Measurements from ENCODE around the gene WDR3. TPM values are rescaled to one million over a fixed set of nuclear protein-coding genes. Genes with fewer than 3 reads are reported as not detected.

WDR3 gene
- polyA plus RNA-seq, 1 donor = 23.8 TPM

Other genes with a start within 250 kb of the WDR3 start
- 14.3 TPM for gene GDAP2, start 118 bp upstream of the WDR3 start, polyA plus RNA-seq